OCI-LY7 (cell line): ENCODE data around the gene COL4A4. TPM values are rescaled to one million over a fixed set of nuclear protein-coding genes. Genes with fewer than 3 reads are reported as not detected.

Experiments used
- BruUV-seq: library from RNA; stranded (reverse); fragments of 400-500 nt; replicated peaks from 2 replicates; lab custom pipeline; 2021; lab: Mats Ljungman, UMichigan
- CTCF ChIA-PET: fragments of 300-600 bp; sonication (Branson Sonifier 250); formaldehyde crosslinking; loops from one replicate; lab custom pipeline; 2022; ENCODE audit warnings: antibody characterized with exemption; ENCODE audit not compliant: unreplicated experiment; lab: Charles Lee
- POLR2A ChIA-PET: fragments of 300-600 bp; sonication (Branson Sonifier 250); formaldehyde crosslinking; loops from one replicate; lab custom pipeline; 2022; ENCODE audit warnings: antibody characterized with exemption; lab: Charles Lee
- DNase-seq: peaks from one replicate; pipeline ENCODE4 v3.0.0-alpha.2; 2015; ENCODE audit warnings: low spot score
- H2AFZ ChIP-seq: fragments of 200-600 bp; sonication (generic), shearing (Covaris generic); 2 replicates; pipeline ENCODE4 v1.6.1; 2014; ENCODE audit warnings: mild to moderate bottlenecking, antibody characterized with exemption, low read length, moderate library complexity
- H3K27ac ChIP-seq: fragments of 200-600 bp; sonication (generic); 2 replicates; pipeline ENCODE4 v1.5.1; 2014; ENCODE audit warnings: mixed run types, low read depth, mild to moderate bottlenecking, moderate library complexity, low read length, inconsistent platforms; ENCODE audit not compliant: poor library complexity, severe bottlenecking
- H3K36me3 ChIP-seq: fragments of 200-600 bp; sonication (generic); 2 replicates; pipeline ENCODE4 v1.6.1; 2014; ENCODE audit warnings: mild to moderate bottlenecking, antibody characterized with exemption, low read length, moderate library complexity, mixed read lengths; ENCODE audit not compliant: insufficient read depth
- H3K4me1 ChIP-seq: fragments of 200-600 bp; sonication (generic); 2 replicates; pipeline ENCODE4 v1.5.1; 2014; ENCODE audit warnings: mild to moderate bottlenecking, low read length; ENCODE audit not compliant: insufficient read depth, poor library complexity, severe bottlenecking
- H3K4me2 ChIP-seq: fragments of 200-600 bp; sonication (generic); 2 replicates; pipeline ENCODE4 v1.6.1; 2014; ENCODE audit warnings: mild to moderate bottlenecking, low read length
- H3K4me3 ChIP-seq: fragments of 200-600 bp; sonication (generic); 2 replicates; pipeline ENCODE4 v1.5.1; 2014; ENCODE audit warnings: mild to moderate bottlenecking, low read depth, low read length; ENCODE audit not compliant: poor library complexity, severe bottlenecking
- H3K79me2 ChIP-seq: fragments of 200-600 bp; sonication (generic); 2 replicates; pipeline ENCODE4 v1.6.1; 2016; ENCODE audit warnings: low read depth, mild to moderate bottlenecking, low read length, moderate library complexity, mixed read lengths; ENCODE audit not compliant: insufficient read depth
- H3K9me2 ChIP-seq: fragments of 200-600 bp; sonication (generic); 2 replicates; pipeline ENCODE4 v1.6.1; 2016; ENCODE audit warnings: mild to moderate bottlenecking, low read length, mixed read lengths; ENCODE audit not compliant: insufficient read depth
- H3K9me3 ChIP-seq: fragments of 200-600 bp; sonication (generic); 2 replicates; pipeline ENCODE4 v1.6.1; 2014; ENCODE audit warnings: mild to moderate bottlenecking, mixed run types, low read length, mixed read lengths
- H4K20me1 ChIP-seq: fragments of 200-600 bp; sonication (generic); 2 replicates; pipeline ENCODE4 v1.6.1; 2014; ENCODE audit warnings: mild to moderate bottlenecking, antibody characterized with exemption, low read length, moderate library complexity, mixed read lengths; ENCODE audit not compliant: insufficient read depth
- CTCF ChIP-seq: fragments of 200-600 bp; sonication (generic); conservative IDR thresholded peaks from 2 replicates; pipeline ENCODE4 v1.5.1; 2014; ENCODE audit warnings: mild to moderate bottlenecking, antibody characterized with exemption, low read length, moderate library complexity, mixed read lengths
- EZH2phosphoT487 ChIP-seq: fragments of 200-600 bp; sonication (generic); IDR thresholded peaks from 2 replicates; pipeline ENCODE4 v1.6.1; 2018; ENCODE audit warnings: low read depth, borderline replicate concordance, mild to moderate bottlenecking, mixed run types, antibody characterized with exemption, low read length, moderate library complexity, mixed read lengths
- intact Hi-C: fragments of 100-400 bp; cut with micrococcal nuclease; formaldehyde crosslinking; loops from one replicate; pipeline ENCODE4 v1.10.0; 2022; ENCODE audit not compliant: unreplicated experiment
- total RNA-seq, 2 experiments: library from RNA; depleted of rRNA in 1 of 2; stranded (reverse); fragments of >200 nt in 1 of 2; shearing (Covaris generic) in 1 of 2; gene quantifications; 2 replicates each; pipeline ENCODE4 v1.2.3, GENCODE V29; 2014 to 2022

The COL4A4 gene
- total RNA-seq, 2 experiments from 2014 or later = 0.16 to 7.0 TPM

DNA sequence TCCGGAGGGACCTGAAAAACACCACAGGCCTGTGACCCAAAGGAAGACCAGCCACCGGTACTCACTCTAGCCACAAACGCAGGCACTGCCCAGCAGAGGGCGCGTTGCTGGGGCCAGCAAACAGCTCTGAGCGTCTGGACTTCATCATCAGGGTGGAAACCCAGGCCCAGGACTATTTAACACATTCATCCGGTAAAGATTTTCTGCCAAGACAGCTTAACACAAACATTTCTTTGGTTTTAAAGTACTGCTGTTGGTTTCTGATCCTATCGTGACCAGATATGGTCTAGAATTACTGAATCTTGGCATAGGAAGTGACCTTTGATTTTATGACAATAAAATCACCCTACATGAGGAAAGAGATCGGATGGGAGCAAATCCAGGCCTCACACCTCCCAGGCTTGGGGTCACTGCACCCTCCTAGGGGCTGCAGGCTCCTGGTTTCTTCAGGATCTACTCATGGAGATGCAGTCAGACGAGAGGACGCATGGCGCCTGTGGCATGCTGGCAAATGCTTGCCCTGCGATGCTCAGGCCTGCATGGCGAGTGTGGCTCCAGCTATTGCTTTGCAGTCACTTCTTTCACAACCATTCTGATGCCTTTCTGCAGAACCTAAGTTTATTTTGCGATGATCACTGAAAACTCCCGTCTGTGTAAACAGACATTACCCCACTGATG is 130.4 kb downstream of the COL4A4 start:
- H3K9me3 ChIP-seq = no peaks in the 10 kb centered on the region

DNA sequence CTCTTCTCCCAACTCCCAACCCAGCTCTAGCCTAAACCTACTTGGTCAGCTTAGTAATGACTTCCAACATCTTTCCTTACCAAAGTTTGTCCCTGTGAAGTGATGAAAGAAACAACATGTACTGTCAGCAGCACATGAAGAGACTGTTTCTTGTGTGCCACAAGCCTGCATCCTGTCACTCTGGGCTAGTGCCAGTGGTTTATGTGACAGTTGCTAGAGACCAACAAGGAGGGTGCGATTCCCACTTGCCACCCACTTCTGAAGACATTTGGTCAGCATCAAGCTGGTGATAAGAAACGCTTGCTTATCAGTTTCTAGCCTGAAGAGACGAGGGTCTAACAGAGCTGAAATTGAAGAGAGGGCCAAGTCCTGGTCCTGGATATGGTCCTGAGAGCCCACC is 132.6 kb downstream of the COL4A4 start:
- CTCF ChIA-PET = no interaction called here
- Histone ChIP-seq H3K9me2 (no peaks in the 10 kb centered on the region), H4K20me1 (no peaks in the 10 kb centered on the region), H3K4me3 (no peak overlapping the region), H3K27ac (no peak overlapping the region), H3K9me3 (no peaks in the 10 kb centered on the region), H3K36me3 (no peaks in the 10 kb centered on the region), H3K4me2 (no peak overlapping the region), H3K4me1 (no peaks in the 10 kb centered on the region), H3K79me2 (no peaks in the 10 kb centered on the region), H2AFZ (no peak overlapping the region)
- DNase-seq = no peak
- TF ChIP-seq CTCF (no peak), EZH2phosphoT487 (no peak)
- POLR2A ChIA-PET = interaction anchor here (0.7 to 0.9 kb wide), 3 partner anchors 16 to 927 kb away, joined by 3 to 6 read pairs (median 3); no protein-coding TSS in a partner anchor
- BruUV-seq = no TSS peak
- intact Hi-C loops = loop anchor here (10.0 kb wide), 1 partner anchor 73 kb away; no protein-coding TSS in a partner anchor

More for the DNA sequence above, 130.4 kb downstream of the COL4A4 start:
- no peak overlapping the region for H3K4me2 ChIP-seq
- H3K27ac ChIP-seq = no peak overlapping the region
- H2AFZ ChIP-seq = peak overlapping the region; percentile 3; the same call in 1 of the 2 replicates
- H3K36me3 ChIP-seq = no peaks in the 10 kb centered on the region
- no peak overlapping the region for H3K4me3 ChIP-seq
- H3K79me2 ChIP-seq = no peaks in the 10 kb centered on the region
- no TSS peak for BruUV-seq
- H4K20me1 ChIP-seq = no peaks in the 10 kb centered on the region
- H3K9me2 ChIP-seq = no peaks in the 10 kb centered on the region
- TF ChIP-seq EZH2phosphoT487 (no peak), CTCF (peak; percentile 87)
- CTCF ChIA-PET = interaction anchor here (1.0 kb wide), 1 partner anchor 39 kb away, joined by 3 read pairs; no protein-coding TSS in a partner anchor
- POLR2A ChIA-PET = interaction anchor here (0.6 to 1.2 kb wide), 5 partner anchors 9 to 887 kb away, joined by 3 to 5 read pairs (median 3); no protein-coding TSS in a partner anchor
- no peaks in the 10 kb centered on the region for H3K4me1 ChIP-seq
- intact Hi-C loops = loop anchor here (10.0 kb wide), 1 partner anchor 71 kb away; no protein-coding TSS in a partner anchor
- DNase-seq = peak; percentile 37

DNA sequence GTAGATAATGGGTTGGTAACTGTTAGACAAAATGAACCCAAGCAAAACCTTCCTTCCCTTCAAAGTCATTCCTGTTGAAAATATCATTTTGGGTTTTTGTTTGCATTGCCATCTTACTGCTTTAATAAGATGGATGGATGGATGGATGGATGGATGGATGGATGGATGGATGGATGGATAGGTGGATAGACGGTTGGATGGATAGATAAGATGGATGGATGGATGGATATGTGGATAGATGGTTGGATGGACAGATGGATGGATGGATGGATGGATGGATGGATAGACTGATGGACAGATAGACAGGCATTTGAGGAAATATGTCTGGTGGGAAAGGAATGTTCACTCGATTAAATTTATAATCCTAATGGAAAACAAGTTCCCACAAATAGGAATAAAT is 133.2 kb downstream of the COL4A4 start:
- Histone ChIP-seq H3K36me3 (no peaks in the 10 kb centered on the region), H2AFZ (no peak overlapping the region), H3K9me2 (no peaks in the 10 kb centered on the region), H3K4me3 (no peak overlapping the region), H3K4me2 (no peak overlapping the region), H4K20me1 (no peaks in the 10 kb centered on the region), H3K4me1 (no peaks in the 10 kb centered on the region), H3K9me3 (no peaks in the 10 kb centered on the region), H3K27ac (no peak overlapping the region), H3K79me2 (no peaks in the 10 kb centered on the region)
- intact Hi-C loops = loop anchor here (10.0 kb wide), 1 partner anchor 74 kb away; no protein-coding TSS in a partner anchor
- ChIA-PET POLR2A (interaction anchor here (0.9 kb wide), 1 partner anchor 22 kb away, joined by 3 read pairs; no protein-coding TSS in a partner anchor), CTCF (no interaction called here)
- no TSS peak for BruUV-seq
- no peak for TF ChIP-seq CTCF
- no peak for TF ChIP-seq EZH2phosphoT487
- no peak for DNase-seq
